SIG-M5 (cell line): ENCODE results near the gene SCLT1.

Experiments
- DNase-seq: peaks from one replicate; lab custom pipeline; 2025; lab: John Stamatoyannopoulos, UW

The SCLT1 gene

DNA sequence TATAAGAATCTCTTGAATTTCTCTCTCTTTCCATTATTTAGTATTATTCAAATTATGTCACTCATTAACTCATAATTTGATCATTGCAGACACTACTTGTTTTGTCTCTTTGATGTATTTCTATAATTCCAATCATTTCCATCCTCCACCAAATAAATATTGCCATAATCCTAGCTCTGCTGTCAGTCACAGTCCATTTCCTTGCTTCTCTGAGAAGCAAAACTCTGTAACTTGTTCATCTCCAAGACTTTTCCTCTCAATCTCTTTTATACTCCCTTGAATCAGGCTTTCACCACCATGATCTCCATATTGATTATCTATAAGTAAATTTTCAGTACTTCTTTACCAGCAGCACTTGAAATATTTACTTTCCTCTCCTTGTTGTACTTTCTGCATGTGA is 135.9 kb downstream of the SCLT1 start:
- DNase-seq = no peak

DNA sequence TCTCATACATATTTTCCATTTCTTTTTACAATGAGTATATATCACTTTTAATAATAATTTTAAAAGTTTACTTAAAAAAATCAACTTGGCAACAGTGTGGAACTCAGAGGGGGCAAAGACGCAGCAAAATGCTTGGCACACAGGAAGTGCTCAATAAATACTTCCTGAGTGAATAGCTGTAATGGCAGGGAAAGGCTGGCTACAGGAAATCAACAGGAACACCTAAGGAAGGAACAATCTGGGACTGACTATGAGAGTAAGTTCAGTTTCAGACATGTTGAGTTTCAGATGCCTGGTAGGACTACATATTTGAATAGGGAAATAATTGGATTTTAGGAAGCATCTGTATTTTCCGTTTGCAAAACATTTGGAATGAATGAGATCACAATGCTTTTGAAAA is 137.6 kb downstream of the SCLT1 start:
- no peak for DNase-seq

DNA sequence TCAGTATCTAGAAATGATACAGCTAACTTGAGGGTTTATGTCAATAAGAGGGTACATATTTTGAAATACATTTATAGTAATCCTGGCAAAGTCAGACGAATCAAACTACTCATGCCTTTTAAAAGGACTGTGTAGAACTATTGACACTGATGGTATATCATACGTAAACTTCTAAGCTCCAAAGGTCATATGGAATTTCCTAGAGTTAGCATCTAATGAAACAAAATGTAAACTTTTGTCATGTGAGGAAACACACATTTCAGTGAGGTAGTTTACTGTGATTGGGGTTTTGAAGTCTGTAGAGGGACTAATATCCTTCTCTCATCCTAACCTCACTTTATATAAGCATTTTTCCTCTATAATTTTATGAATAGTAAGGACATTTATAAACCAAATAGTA is 138.4 kb downstream of the SCLT1 start:
- DNase-seq = no peak

DNA sequence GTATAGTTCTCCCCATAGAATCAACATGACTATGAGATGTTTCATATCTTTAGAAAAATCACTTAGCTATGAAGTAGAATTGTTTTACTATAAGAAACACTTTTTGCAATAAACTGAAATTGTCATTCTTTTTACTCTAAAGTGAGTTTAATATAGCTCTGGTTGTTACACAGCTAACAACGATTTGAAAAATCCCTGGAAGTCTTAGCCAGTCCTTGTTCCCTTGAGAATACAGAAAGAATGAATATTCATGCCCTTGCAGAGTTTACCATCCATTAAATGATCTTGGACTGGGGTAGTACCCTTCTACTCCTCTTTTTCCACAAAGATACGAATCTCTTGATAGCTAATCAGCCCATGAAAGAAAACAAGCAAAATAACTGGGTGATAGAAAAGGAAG is 142.0 kb downstream of the SCLT1 start:
- DNase-seq = no peak

DNA sequence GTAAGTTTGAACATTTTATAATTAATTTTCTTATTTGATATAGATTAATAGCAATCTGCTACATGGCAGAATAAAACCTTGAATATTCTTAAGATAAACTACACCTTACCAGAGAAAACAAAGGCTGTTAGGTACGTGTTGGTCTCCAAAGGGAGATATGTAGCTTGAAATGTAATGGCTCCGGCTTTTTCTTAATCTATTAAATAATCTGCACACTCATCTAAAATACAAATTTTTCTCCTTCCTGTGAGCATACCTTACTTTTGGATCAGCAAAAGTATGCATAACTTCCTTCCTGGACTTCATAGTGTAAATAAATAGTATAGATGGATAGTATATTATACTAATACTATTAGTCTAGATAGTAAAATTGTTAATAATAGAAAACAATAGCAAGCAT is 142.5 kb downstream of the SCLT1 start:
- DNase-seq = no peak

DNA sequence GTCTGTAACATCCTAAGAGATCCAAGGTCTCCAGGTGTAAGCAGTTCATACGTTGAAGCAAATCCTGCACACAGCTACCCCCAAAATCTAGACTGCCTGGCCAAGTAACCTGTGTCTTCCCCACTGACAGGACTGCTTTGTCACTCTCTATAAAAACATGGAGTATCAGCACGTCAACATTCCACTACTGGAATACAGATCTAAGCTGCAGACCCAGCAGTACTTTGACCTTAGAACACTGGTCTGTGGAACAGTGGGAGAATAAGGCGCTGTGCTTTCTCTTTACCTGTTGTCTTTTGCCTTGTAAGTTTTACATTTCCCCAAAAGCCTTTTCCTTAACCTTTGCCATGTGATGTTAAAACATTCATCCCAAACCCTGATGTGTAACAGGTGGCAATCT is 146.4 kb downstream of the SCLT1 start:
- no peak for DNase-seq

DNA sequence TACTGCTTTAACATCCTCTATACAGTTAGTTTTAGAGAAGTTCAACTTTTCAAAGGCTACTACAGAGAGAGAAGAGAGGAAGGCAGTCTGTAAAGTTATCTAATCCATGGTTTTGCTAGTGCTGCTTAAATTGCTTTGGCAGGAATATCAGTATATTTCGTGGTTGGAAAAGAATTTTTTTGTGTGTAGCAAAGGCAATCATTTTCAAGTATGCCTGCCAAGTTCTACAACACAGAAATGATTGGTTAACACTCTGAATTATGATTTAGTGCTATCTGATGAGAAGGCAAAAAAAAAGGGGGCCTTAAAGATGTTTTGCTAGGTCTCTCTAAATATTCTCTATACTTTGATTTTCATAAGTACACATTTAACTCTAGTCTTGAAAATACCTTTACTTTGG is 150.7 kb downstream of the SCLT1 start:
- DNase-seq = no peak

DNA sequence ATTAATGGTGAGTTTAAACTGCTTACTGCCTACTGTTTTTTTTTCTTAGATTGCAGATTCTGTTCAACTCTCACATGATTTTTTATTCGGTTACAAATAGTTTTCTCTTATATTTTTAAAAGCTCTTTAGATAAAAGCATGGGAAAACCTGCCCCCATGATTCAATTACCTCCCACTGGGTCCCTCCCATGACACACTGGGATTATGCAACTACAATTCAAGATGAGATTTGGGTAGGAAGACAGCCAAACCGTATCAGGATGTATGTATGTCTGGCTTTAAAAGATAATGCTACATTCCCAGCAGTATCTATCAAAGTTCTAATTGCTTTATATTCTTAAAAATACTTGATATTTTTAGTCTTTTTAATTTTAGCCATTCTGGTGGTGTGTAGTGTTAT is 152.4 kb downstream of the SCLT1 start:
- DNase-seq = no peak

DNA sequence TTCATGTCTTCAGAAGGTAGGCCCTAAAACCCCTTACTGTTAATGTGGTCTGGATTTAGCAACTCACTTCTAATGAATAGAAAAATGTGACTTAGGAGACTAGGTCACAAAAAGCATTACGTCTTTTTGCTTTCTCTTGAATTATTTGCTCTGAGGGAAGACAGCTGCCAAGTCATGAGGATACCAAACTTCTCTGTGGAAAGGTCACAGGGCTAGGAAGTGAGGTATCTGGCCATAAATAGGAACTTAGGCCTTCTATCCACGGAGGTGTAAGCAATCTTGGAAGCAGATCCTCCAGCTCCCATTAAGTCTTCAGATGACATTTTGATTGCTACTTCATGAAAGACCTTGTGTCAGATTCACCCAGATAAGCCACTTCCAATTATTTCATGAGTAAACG is 163.3 kb downstream of the SCLT1 start:
- DNase-seq = no peak

DNA sequence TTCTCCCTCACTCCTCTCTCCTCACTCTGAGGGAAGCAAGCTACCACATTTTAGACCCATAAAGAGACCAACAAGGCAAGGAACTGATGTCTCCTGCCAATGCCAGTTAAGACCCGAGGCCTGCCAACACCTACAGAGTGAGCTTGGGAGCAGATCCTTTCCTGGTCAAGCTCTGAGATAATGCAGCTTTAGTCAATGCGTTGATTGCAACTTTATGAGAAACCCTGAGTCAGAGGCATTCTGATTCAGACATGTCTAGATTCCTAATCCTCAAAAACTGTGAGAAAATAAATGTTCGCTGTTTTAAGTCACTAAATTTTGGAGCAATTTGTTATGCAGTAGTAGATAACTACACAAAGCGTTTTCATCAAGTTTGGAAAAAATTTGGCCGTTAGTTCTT is 168.4 kb downstream of the SCLT1 start:
- no peak for DNase-seq

DNA sequence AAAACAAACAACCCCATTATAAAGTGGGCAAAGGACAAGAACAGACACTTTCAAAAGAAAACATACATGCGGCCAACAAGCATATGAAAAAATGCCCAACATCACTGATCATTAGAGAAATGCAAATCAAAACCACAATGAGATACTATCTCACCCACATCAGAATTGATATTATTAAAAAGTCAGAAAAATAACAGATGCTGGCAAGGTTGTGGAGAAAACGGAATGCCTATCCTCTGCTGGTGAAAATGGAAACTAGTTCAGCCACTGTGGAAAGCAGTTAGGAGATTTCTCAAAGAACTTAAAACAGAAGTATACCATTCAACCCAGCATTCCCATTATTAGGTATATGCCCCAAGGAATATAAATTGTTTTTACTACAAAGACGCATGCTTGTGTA is 171.4 kb downstream of the SCLT1 start:
- DNase-seq = no peak

DNA sequence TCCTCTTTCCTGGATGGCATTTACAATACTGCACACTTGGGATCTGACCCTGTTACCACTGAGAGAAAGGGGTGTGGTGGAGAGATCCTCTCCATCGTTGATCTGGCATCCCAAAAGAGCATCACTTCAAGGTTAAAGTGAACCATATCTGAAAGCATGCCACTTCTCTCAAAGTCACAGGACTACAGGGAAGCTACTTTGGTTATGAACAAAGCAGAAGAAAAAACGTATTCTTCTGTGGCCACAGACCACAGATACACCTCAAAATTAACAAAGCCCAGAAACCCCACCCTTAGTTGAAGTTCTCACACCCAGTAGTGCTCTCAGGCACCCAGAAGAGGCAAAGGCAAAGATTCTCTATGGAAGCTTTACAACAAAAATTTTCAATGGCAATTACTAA is 175.6 kb downstream of the SCLT1 start:
- DNase-seq = no peak

DNA sequence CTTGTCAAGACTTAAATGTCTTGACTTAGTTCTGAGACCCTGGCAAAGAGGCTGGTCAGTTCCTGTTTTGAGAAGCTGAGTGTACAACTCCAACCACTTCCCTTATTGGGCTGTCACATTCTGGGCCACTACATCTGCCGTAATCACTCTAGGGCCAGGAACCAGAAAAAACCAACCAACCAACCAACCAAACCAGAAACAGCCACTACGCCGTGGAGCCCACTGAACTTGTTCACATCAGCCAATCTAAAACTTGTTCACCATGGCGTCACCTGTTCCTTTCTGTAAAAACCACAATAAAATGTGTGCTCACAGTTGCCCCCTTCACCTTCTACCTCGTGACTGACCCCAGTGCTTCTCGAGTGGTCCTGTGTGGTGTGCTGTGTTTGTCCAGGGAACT is 176.5 kb downstream of the SCLT1 start:
- DNase-seq = peak; percentile 34

DNA sequence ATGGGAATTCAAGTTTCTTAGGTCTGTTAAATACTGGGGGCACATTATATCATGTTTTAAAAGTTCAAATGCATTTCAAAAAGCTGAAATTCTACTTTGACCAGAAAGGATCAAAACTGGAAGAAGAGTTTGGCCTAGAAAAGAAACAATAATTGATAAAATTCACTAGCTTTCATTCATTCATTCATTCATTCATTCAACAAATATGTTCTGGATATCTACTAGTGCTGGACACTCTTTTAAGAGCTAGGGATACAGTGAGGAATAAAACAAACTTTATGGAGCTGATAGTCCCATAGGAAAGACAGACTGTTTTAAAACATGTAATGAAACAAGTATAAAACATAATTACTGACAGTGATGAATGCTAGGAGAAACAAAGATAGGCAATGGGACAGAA is 177.8 kb downstream of the SCLT1 start:
- no peak for DNase-seq

DNA sequence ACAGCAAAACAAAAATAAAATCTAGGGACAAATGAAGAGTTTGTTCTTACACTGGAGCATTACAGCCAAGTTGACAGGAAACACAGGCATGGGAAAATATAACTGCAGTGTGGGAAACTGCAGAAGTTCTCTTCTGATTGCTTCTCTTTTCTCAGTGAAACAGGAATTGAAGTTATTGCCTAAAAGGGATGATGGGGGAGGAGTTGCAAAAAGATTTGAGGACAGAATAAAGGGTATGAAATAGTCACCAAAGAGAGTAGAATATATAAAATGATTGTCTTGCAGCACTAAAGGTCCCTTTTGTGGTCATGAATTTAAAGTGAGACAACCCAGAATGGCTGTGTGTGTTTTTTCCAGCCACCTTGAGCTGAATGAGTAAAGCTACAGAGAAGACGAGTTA is 180.1 kb downstream of the SCLT1 start:
- DNase-seq = no peak

DNA sequence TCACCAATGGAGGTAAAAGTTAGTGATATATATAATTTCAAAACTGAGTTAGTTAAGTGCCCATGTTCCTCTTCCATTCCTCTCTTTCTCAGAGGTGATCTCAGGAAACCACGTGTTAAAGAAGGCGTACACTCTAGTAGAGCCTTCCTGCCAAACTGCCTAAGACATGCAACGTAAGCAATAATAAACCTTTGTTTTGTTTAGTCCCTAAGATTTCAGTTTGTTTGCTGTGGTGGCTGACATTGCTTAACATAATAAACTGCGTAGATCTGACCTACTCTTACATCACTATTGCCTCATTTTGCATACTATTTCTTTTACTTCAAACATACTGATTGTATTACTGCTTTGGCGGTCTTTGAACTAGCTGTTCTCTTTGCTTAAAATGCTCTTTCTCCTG is 184.6 kb downstream of the SCLT1 start:
- no peak for DNase-seq

DNA sequence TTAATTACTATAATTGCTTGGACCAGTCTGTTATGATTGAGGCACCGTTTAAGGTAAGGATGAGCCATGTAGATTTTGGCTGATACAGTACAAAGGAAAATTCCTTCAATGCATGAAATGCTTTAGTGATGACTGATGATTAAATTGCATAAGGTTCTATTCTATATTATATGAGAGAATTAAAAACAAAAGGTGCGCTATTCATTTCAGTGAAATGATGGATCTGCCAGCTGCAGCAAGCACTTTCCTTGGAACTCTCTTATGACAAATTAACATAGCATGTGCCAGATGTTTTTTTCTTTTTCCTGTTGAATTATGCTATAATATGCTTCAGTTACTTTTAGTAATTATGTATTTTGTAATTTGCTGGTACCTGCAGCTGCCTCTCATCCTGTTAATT is 185.4 kb downstream of the SCLT1 start:
- no peak for DNase-seq

DNA sequence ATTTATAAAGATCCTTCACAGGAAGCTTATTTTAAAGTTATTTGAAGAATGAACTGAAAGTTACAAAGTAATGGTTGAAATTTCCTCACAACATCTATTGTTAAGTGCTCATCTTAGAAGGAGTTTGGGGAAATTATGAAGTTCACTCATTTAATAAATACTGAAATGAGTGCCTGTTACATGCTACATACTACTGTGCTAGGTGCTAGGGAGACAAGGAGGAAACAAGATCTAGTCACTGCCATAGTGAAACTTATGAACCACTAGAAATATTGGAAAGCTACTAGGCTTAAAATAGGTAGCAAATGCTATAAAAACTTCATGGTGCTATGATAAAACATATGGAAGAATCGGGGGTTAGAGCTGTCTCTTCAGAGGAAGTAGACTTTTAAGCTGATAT is 186.8 kb downstream of the SCLT1 start:
- no peak for DNase-seq

DNA sequence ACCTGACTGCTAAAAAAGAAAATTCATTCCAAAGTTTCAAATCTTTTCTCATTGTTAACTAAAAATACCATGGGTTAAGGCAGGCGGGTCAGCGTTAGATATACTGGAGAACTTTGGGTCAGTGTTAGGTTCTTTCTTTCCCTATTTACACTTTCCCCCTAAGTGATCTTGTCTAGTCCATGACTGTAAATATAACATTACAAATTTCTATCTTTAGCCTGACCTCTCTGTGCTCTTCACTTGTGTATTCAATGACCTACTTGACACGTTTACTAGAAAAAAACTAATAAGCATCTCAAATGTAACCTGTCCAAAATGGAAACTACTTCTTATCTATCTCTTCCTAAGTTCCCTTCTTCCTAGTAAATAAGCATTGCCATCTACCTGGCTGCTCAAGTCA is 188.5 kb downstream of the SCLT1 start:
- DNase-seq = no peak

DNA sequence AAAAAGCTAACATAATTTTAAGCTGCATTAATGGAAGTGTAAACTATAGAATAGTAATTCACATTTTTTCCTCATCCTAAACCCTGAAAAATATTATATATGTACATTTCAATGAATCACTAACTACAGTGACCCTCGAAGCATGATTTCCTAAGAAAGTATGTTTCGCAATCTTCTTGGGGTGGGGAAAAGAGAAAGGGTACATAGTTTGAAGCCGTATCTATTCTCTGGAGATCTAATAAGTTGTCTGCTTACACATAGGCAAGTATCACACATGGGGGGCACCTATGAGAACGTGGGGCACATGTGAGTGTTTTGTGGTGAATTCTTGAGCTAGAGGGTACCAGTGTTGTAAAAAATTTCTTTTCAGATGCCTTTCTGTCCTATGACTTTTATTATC is 212.7 kb downstream of the SCLT1 start:
- DNase-seq = no peak

DNA sequence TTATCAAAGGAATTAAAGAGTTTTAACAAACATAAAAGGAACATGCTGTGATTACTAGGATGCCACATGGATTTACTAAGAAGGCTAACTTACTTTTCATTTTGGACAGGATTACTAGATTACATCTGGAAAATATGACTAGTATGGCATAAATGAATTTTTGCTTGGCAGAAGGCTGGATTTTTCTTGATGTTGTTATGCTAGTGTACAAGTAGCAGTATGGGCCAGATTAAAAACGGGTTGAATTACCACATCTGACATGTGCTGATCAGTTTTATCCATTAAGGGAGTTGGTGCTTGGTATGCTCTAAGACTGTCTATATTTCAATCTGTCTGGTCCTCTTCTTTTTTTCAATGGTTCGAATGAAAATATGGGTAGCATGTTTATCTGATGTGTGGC is 213.4 kb downstream of the SCLT1 start:
- no peak for DNase-seq

DNA sequence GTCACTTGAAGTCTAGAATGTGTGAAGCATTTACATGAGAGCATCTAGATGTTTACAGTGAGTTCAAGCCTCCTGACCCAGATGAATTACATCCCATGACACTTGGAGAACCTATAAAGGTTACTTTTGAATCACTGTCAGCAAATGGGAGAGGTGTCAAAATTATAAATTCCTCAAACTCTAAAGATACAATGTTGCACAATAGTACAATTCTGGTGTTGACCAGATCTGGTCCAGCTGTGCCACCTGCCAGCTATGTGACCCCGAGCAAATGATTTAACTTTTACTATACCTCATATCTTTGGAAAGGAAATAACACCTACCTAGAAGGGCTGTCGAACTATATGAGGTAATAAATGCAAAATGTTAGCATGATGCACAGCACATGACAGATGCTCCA is 214.1 kb downstream of the SCLT1 start:
- no peak for DNase-seq

DNA sequence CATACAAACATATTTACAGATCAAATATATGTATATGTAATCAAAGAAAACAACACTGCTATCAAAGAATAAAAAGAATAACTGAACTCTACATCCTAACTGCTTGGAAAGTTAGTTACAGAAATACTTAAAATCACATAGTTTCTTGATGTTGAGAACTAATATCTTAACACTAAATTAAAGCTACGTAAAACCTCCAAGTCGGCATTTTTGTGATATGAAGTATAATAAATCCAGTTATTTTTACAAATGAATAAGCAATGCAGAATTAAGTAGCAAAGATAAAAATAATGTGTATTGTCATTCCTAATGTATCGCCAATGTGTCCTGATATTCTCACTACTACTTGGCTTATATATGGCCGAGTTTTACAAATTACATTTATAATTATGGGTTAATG is 215.4 kb downstream of the SCLT1 start:
- DNase-seq = no peak

DNA sequence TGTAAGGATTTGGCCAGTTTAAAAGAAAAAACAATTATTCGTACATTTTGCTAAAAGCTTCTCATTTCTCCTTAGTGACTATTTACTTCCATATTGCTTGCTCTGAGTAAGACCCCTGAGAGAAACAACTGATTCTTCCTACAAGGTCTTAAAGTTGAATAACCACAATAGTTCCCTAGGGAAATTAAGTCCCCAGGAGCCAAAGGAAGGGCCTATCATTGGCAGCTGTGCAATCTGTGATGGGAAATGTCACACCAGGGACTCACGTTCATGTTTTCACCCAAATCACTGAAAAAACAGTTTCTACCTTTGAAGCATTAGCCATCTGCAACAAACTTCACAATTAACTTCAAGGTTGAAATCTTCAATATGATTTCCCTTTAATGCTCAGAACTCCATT is 217.1 kb downstream of the SCLT1 start:
- DNase-seq = no peak

DNA sequence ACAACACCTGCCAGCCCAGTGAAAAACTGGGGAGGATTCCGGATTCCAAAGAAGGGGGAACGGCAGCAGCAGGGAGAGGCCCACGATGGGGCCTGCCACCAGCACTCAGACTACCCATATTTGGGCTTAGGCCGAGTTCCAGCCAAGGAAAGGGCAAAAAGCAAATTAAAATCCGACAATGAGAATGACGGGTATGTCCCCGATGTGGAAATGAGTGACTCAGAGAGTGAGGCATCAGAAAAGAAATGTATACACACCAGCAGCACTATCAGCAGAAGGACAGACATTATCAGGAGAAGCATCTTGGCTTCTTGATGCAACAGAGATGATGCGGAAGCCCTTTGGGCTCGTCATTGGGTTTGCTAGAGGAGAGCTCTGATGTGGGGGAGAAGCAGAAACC is 221.4 kb downstream of the SCLT1 start:
- DNase-seq = no peak
